HG03342 (cell line): Measurements from ENCODE around the gene C1QTNF3.

ENCODE experiments used
- ATAC-seq: cut with Tn5 transposase; IDR thresholded peaks from one replicate; pipeline ENCODE4 v1.9.1; 2021; ENCODE audit warnings: mild to moderate bottlenecking, moderate library complexity; ENCODE audit not compliant: unreplicated experiment

Gene C1QTNF3

DNA sequence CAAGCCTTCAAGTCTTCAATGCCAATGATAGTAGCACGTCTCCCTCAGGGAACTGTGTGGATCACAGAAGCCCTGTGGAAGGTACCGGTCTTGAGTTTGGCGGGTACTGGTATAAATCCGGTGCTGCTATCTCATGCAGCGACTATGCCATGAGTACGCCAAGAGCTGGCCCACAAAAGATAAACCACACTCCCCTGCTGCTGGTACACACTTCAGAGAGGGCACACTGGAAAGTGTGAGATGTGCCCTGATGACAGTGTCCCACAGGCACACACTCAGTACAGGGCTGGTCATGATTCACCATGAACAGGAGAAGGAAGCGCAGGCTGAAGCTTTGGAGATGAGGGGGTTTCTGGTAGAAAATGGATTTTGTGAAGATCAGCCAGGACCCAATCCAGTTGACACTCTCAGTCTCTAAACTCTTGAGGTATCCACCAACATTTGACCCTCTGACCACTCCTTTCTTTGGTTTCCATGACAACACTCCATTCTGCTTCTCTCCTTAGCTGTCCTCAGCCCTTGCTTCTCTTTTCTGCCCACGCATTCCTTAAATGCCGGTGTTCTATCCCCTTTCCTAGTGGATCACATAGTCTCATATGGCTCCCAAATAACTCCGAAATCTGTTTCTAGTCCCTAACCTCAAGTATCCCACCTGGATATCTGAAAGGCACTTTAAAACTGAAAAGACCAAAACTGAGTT is 40.2 kb downstream of the C1QTNF3 start:
- no peak for ATAC-seq

DNA sequence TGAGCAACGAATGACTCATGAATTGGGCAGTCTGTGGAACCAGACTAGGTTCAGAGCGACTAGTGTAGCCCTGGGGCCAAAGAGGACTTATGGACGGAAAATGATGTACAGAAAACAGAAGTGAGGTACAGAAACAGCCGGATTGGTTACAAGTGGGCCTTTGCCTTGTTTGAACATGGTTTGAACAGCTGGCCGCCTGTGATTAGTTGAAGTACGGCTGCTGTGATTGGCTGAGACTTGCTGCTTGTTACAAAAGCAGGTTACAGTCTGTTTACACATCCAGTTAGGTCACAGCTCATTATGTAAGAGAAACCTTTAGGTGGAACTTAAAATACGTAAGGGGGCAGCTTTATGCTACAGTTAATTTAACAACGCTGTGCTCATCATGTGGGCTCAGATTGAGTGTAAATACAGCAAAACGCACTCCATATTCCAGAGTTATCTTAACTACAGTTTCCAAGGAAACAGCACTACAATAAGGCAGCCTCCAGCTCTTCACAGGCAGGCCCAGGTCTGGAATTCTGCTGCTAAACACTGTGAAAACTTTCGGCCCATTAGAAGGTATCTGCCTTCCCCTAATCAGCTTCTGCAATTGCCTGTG is 41.7 kb downstream of the C1QTNF3 start:
- ATAC-seq: no peak

DNA sequence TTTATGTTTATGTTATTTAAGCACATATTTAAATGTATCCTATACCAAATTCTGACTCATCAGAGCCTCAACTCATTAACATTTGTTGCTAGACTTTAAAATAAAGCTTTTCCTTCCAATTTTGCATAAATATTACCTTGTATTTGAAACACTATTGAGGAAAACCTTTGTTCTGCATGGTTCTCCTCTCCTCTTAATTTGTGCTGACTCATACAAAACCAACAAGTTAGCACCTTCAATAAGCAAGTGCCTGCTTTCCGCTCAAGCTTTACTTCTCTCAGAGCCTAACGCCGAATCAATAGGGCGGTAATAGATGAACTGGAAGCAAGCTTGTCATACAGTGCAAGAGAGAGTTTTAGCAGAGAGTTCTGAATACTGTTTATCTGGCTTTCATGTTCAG is 43.0 kb downstream of the C1QTNF3 start:
- ATAC-seq: no peak

DNA sequence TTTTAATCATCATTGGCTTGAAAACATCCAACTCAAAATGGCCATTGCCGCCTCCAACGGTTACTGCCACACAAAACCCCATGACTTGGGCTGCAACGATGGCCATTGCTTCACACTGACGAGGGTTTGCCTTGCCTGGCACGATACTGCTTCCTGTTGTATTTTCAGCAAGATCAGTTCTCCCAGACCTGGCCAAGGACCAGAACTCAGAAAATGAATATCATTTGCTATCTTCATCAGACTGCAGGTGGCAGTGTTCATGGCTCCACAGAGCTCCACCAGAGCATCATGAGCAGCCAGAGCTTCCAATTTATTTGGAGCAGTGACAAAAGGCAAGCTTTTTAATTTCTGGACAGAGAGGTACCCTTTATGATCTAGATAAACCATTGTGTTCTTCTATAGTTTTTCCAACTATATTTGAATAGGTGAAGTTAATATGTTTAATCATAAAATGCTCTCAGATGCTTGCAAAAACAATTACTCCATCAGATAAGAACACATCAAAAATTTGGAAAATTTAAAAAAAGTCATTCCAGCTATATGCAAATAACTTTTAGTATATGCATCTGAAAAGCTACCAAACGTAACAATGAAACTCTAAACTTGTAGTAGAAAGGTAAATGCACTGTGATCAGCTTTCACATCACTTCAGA is 45.6 kb downstream of the C1QTNF3 start:
- ATAC-seq: peak; percentile 80

DNA sequence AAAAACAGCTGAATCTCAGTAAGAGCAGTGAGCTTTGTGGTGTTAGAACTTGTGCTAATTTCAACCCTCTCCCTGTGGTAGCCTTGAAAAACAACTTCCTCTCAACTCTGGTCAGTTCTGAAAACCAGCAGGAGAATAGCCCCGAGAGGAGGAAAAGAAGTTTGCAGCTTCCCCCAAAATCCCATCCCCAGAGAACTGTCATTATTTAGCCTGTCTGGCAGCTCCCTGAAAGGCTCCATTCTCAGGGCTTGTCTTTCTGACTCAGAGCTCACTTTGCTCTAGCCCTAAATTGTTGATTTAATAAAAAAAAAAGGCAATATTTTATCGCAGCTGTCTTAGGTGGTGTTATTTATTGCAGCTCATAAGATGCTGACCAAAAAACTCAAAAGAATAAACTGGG is 47.1 kb downstream of the C1QTNF3 start:
- ATAC-seq: no peak

DNA sequence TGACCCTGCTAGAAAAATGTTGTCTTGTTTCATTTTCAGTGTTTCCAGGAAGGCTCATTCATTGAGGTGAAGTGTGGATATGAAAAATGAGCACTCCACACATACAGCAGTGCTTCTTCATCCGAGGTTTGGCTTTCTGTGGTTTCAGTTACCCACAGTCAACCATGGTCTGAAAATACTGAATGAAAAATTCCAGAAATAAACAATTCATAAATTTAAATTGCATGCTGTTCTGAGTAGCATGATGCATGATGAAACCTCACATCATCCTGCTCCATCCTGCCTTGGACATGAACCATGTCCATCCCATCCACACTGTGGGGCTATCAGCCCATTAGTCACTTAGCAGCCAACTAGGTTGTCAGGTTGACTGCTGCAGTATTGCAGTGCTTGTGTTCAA is 48.2 kb downstream of the C1QTNF3 start:
- ATAC-seq: no peak

DNA sequence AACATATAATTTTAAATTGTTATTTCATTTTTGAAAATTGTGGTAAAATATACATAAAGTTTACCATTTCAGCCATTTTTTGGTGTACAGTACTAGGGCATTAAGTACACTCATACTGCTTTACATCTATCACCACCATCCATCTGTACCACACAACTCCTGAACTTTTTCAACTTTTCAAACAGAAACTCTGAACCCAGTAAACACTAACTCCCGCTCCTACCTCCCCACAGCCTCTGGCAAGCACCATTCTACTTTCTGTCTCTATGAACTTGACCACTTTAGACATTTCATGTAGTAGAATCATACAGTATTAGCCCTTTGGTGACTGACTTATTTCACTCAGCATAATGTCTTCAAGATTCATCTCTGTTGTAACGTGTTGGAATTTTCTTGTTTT is 50.1 kb downstream of the C1QTNF3 start:
- ATAC-seq: no peak

DNA sequence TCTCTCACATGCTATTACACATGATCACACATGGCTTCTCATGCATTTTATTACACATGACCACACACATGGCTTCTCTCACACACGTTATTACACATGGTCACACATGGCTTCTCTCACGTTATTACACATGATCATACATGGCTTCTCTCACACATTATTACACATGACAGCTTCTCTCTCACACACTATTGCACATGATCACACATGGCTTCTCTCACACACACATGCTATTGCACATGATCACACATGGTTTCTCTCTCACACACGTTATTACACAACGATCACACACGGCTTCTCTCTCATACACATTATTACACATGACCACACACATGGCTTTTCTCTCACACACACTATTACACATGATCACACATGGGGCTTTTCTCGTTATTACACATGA is 57.6 kb downstream of the C1QTNF3 start:
- ATAC-seq: no peak

DNA sequence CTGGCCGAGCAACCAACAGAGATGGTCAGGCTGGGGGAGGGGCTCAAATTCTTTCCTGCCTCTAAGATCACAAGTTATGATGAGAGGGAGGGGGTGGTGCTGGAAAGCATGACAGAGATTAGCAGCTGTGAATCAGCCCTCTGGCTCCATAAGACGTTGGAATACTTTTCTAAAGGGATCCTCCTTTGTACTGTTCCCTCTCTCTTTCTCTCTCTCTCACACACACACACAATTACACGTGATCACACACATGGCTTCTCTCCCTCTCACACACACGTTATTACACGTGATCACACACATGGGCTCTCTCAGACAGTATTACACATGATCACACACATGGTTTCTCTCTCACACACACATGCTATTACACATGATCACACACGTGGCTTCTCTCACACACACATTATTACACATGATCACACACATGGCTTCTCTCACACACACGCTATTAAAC is 58.3 kb downstream of the C1QTNF3 start, which contains the start of gene SLC45A2:
Gene SLC45A2 (minus strand): TSS at position 23 of the 454 bp plus-strand sequence. CDS start 110 bp downstream, outside the sequence.
- no peak for ATAC-seq

DNA sequence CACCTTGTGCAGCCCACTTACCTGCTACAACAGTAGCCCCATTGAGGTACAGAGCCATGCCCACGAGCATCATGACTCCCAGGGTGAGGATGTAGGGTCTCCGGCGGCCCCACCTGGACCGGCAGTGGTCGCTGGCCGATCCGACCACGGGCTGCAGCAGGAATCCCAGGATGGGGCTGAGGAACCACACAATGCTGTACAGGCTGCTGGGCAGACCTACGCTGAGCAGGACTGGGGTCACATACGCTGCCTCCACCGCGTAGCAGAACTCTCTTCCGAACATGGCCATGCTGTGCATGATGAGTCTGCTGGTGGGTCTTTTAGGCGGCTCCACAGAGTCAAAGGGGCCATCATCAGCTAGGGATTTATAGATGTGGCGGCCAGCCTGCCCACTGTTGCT is 58.8 kb downstream of the C1QTNF3 start:
- no peak for ATAC-seq

DNA sequence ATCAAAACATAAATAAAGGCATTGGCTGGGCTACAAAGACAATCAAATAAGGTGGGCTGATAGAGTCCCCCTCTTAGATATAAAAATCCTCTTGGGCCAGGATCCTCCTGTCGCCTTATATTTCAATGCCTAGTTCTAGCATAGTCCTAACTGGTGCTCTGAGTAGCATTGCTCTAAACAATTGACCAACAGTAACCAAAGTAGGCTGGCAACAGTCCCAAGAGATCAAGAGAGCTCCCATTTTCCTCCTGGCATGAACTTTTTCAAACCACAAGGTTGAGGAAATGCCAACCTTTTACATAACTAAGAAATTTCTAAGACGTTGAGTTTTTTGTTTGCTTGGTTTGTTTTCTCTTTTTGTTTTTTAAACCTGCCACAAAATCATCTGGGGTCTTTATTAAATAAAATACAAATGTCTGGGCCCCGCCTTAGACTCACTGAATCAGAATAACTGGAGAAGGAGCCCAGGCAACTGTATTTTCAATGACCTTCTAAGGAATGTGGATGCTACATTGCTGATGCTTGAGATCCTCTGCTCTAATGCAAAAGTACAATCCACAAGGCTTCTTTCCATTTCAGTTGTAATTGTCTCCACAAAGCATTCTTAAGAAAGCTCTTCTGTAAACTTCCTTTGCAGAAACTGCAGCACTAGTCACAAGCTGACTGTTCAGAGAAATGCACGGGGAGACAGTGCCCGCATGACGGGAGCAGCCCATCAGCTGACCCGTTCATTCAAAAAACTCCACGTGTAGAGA is 61.4 kb downstream of the C1QTNF3 start:
- no peak for ATAC-seq

DNA sequence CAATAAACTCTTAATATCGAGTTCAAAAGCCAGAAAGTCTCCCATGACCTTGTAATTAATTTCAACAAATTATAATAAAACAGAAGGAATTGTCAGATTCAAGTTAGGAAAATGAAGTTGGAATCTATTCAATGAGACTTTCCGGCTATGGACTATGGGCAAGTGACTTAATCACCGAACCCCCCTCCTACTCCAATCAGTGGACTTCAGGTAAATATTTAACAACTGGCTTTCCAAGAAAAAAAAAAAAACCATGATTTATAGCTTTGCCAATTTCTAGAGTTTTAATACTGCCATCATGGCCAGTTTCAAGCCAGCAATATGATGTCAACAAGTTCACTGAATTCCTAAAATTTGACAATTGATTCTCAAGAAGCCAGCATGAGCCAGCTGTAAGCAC is 63.0 kb downstream of the C1QTNF3 start:
- no peak for ATAC-seq

DNA sequence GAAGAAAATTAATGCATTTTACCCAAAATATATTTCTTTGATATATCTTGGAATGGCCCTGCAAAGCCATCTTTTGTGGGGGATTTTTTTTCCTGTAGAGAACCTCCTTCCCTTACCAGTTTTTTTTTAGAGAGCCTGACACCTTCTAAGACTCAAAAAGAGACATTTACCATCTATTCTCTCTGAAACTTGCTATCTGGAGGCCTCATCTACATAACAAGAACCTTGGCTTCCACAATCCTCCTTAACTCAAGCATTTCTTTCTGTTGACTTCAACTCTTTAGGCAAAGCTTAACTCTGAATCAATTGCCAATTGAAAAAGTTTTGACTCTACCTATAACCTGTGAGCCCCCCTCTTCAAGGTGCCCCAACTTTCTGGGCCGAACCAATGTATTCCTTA is 64.7 kb downstream of the C1QTNF3 start:
- ATAC-seq: no peak

DNA sequence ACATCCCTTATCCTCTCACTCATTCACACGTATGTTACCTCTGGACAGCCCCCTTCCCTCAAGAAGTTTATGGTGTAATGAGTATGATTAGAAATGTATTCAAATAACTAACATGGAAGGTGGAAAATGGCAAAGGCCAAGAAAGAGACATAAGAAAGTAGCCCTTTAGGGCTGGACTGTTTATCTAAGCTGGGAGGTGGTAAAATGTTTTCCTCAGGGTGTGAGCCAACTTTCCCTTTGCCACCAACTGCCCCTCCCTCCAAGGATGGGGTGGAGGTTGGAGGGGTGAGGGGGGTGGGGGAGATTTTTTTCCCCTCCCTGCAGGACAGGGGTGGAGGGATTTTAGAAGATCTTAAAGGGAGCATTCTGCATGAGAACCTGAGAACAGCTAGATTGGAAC is 66.7 kb downstream of the C1QTNF3 start:
- ATAC-seq: no peak

DNA sequence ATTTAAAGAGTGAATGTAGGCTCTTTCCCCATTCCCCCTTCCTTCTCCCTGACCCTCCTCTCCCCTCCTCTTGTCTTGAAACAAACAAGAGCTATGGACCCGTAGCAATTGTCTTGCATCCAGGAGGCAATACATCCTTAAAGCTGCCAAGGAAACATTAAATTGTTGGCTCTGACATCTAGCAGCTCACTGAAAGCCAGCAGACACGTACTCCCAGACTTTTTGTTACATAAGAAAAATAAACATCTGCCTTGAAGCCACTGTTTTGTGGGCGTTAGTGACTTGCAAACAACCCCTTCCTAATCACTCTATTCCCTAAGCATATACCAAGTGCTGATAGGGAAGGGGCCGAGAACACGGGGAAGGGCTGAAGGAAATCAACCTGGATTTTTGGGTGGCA is 67.2 kb downstream of the C1QTNF3 start:
- no peak for ATAC-seq

DNA sequence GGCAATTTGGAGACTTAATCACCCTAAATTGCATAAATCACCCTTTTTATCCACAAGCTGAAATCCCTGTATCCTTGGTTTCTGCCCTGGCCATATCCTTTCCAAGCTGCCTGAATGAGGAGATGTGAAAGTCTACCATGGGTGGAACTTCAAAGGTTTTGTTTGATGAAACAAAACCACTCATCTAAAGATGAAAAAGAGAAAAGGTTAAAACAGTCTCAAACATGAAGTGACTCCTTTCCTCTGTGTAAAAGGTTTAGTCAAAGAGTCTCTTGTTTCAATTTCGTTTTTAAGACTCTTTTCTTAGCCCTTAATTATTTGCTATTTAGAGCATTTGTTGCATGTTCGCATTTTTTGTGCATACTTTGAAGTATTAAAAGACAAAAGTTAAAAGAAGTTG is 69.7 kb downstream of the C1QTNF3 start:
- ATAC-seq: no peak

DNA sequence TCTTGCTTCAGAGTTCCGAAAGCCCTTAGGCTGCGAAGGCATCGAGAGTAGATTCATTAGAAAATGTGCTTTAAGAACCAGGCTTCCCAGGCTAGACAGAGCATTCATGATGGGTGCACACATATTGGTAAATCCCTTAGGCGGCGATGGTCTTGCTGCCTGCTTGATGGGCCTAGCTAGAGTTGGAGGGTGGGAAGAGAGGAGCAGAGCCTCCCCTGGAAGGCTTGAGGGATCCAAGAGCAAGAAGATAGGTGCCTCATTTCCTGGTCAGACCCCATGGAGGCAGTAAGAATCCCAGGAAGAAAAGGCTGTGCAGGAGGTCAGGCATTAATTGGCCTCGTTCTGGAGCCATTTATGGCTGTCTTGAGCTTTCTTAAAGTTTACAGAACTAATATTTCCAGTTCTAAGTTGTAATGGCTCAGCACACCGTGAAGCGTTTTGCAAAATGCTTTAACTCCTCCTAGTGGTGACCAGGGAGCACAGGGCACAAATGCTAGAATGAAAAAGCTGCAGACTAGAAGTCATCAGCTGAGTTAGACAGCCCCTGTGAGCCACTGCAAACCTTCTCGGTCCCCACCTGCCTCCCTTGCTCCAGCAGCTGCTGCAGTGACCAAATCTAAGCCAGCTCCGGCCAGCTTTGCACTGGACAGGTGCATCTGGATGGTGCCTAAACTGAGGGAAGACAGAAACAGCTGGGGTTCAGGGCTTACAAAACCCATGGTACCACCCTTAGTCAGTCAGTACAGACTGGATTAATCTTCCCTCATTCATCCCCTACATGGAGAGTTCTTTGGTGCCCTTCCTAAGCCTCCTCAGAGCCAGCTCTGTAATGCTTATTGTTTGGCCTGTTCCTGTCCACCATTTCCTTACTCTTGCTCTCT is 73.2 kb downstream of the C1QTNF3 start:
- peak; percentile 87 for ATAC-seq

DNA sequence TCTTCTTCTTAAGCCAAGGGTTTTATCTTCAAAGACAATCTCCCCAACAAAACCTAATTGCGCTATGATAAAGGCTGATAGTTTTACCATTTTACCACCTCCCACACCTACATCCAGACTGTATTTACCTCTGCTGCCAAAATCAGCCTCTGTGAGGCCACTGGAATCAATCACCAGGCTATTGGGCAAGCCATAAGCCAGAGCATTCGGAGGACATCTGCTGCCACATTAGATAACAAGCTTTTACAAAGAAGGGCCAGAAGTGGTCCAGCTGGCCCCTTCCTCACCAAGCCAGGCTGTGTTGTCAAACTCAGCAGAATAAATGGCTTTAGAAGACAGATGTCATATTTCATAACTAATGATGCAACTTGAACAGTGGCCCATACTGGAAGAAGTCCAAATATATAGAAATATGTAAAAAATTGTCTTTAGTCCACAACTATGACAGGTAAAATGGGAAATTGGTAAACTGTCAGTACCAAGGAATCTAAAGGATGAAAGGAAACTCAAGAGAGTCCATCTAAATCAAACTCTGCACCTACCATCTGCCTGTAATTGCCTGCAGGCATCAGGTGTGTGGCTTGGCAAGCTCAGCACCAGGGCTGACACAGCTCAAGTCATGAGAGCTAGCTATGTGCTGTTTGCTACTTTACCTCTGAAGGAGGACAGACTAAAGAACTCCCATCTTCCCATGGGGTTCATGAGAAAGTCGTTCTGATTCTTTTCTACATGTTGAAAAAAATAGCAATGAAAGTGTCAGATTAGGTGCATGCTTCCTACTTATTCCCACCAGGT is 74.6 kb downstream of the C1QTNF3 start:
- ATAC-seq: no peak
